RWPE2 (cell line): Measurements from ENCODE around the gene SC5D.

Experiments used
- ATAC-seq: fragments of 200-7000 bp; cut with Tn5 transposase; 3 replicates; pipeline ENCODE4 v1.9.1; 2021; ENCODE audit warnings: low read depth
- DNase-seq: peaks from one replicate; pipeline ENCODE4 v3.0.0-alpha.2; 2020; ENCODE audit warnings: low spot score
- H3K27ac ChIP-seq: fragments of 450-650 bp; 2 replicates; pipeline ENCODE4 v1.5.1; 2017; ENCODE audit warnings: mild to moderate bottlenecking; ENCODE audit not compliant: poor library complexity, severe bottlenecking
- H3K27me3 ChIP-seq: fragments of 250-450 bp; sonication (Bioruptor Pico); 2 replicates; pipeline ENCODE4 v1.5.1; 2021; ENCODE audit warnings: mild to moderate bottlenecking, moderate library complexity; ENCODE audit not compliant: insufficient read depth, poor library complexity, severe bottlenecking
- H3K36me3 ChIP-seq: fragments of 250-450 bp; sonication (Bioruptor Pico); 2 replicates; pipeline ENCODE4 v1.5.1; 2020; ENCODE audit warnings: low read depth, mild to moderate bottlenecking, moderate library complexity
- H3K4me1 ChIP-seq: fragments of 250-450 bp; sonication (Bioruptor Pico); 2 replicates; pipeline ENCODE4 v1.5.1; 2021; ENCODE audit warnings: mild to moderate bottlenecking, moderate library complexity; ENCODE audit not compliant: insufficient read depth, poor library complexity, severe bottlenecking
- H3K4me3 ChIP-seq: fragments of 250-450 bp; sonication (Bioruptor Pico); 2 replicates; pipeline ENCODE4 v1.5.1; 2021; ENCODE audit warnings: mild to moderate bottlenecking, moderate library complexity; ENCODE audit not compliant: severe bottlenecking
- H3K9me3 ChIP-seq: fragments of 250-450 bp; sonication (Bioruptor Pico); 2 replicates; pipeline ENCODE4 v1.5.1; 2021; ENCODE audit warnings: mild to moderate bottlenecking, moderate library complexity; ENCODE audit not compliant: severe bottlenecking
- CTCF ChIP-seq: fragments of 450-650 bp; IDR thresholded peaks from one replicate; pipeline ENCODE4 v1.5.1; 2017; ENCODE audit warnings: mild to moderate bottlenecking, moderate library complexity; ENCODE audit not compliant: poor library complexity, severe bottlenecking

The SC5D gene

GRCh38 chr11:121292495-121293287 lies at the start of gene SC5D:
Gene SC5D, plus strand, starts transcription at chr11:121292771. Its CDS starts 10,605 bp downstream, at chr11:121303376.
- Histone ChIP-seq H3K27ac (peak within 1 kb of the TSS; percentile 72), H3K4me1 (peaks cover 6% of the 10 kb centered on the region), H3K27me3 (no peaks in the 10 kb centered on the region), H3K9me3 (no peaks in the 10 kb centered on the region), H3K36me3 (peaks cover 12% of the 10 kb centered on the region), H3K4me3 (peak within 1 kb of the TSS; percentile 58)
- ATAC-seq (peak; percentile 96), DNase-seq (peak; percentile 93)
- no peak for TF ChIP-seq CTCF

- H3K4me3 ChIP-seq: no peak overlapping the region
- DNase-seq (no peak), ATAC-seq (no peak)
- no peaks in the 10 kb centered on the region for H3K27me3 ChIP-seq
- TF ChIP-seq CTCF: no peak
- H3K4me1 ChIP-seq: peaks cover 11% of the 10 kb centered on the region
- H3K36me3 ChIP-seq: no peaks in the 10 kb centered on the region
- H3K27ac ChIP-seq: no peak overlapping the region
- H3K9me3 ChIP-seq: no peaks in the 10 kb centered on the region
These were observed 47.7 kb upstream of the SC5D start for GRCh38 chr11:121244884-121245283.

- Histone ChIP-seq H3K9me3 (no peaks in the 10 kb centered on the region), H3K4me3 (no peak overlapping the region), H3K4me1 (peaks cover 12% of the 10 kb centered on the region), H3K27ac (no peak overlapping the region), H3K27me3 (no peaks in the 10 kb centered on the region), H3K36me3 (no peaks in the 10 kb centered on the region)
- DNase-seq (no peak), ATAC-seq (no peak)
- TF ChIP-seq CTCF: no peak
These were observed 46.4 kb upstream of the SC5D start for GRCh38 chr11:121246021-121246768.

GRCh38 chr11:121246769-121247035 lies 45.9 kb upstream of the SC5D start:
- H3K27ac ChIP-seq: no peak overlapping the region
- no peaks in the 10 kb centered on the region for H3K27me3 ChIP-seq
- no peaks in the 10 kb centered on the region for H3K9me3 ChIP-seq
- peaks cover 12% of the 10 kb centered on the region for H3K4me1 ChIP-seq
- ATAC-seq: no peak
- no peak overlapping the region for H3K4me3 ChIP-seq
- TF ChIP-seq CTCF: no peak
- no peak for DNase-seq
- no peaks in the 10 kb centered on the region for H3K36me3 ChIP-seq

GRCh38 chr11:121248496-121248895 lies 44.1 kb upstream of the SC5D start:
- DNase-seq (no peak), ATAC-seq (no peak; the same call in 2 of the 3 replicates)
- TF ChIP-seq CTCF: no peak
- no peaks in the 10 kb centered on the region for H3K27me3 ChIP-seq
- H3K4me3 ChIP-seq: no peak overlapping the region
- peak overlapping the region; percentile 9 for H3K27ac ChIP-seq
- no peaks in the 10 kb centered on the region for H3K9me3 ChIP-seq
- H3K4me1 ChIP-seq: peaks cover 12% of the 10 kb centered on the region
- no peaks in the 10 kb centered on the region for H3K36me3 ChIP-seq
